HG03521 (cell line): ENCODE data around the gene NDUFS1.
"Not testable (repeated sequence)": the region's sequence is repeated elsewhere in the genome, so short reads cannot be mapped to it uniquely, and the experiment has no call there.

Experiments
- ATAC-seq: cut with Tn5 transposase; IDR thresholded peaks from one replicate; pipeline ENCODE4 v1.9.1; 2021; ENCODE audit warnings: mild to moderate bottlenecking, moderate library complexity; ENCODE audit not compliant: unreplicated experiment

NDUFS1 gene

GRCh38 chr2:206159346-206160124 is at the start of gene NDUFS1, which contains the start of gene EEF1B2:
TSS of gene NDUFS1 (minus strand) at chr2:206159444. CDS start at chr2:206153678, 5,766 bp downstream.
TSS of gene EEF1B2 (plus strand) at chr2:206159895. CDS start at chr2:206159980, 85 bp downstream.
- peak; percentile 86 for ATAC-seq

GRCh38 chr2:206208900-206209299 is 49.7 kb upstream of the NDUFS1 start:
- no peak for ATAC-seq

- not testable (repeated sequence) for ATAC-seq
Observed at GRCh38 chr2:206207316-206207715, 48.1 kb upstream of the NDUFS1 start.

- ATAC-seq, result no peak
Observed at GRCh38 chr2:206204710-206205109, 45.5 kb upstream of the NDUFS1 start.

GRCh38 chr2:206203331-206203730 is 44.1 kb upstream of the NDUFS1 start:
- ATAC-seq, result no peak

- no peak for ATAC-seq
Observed at GRCh38 chr2:206202446-206202845, 43.2 kb upstream of the NDUFS1 start.

GRCh38 chr2:206201075-206201848 is 42.0 kb upstream of the NDUFS1 start:
- no peak for ATAC-seq

GRCh38 chr2:206198677-206199076 is 39.4 kb upstream of the NDUFS1 start:
- no peak for ATAC-seq

- no peak for ATAC-seq
Observed at GRCh38 chr2:206193671-206194357, 34.6 kb upstream of the NDUFS1 start.

GRCh38 chr2:206192157-206192556 is 32.9 kb upstream of the NDUFS1 start:
- no peak for ATAC-seq

GRCh38 chr2:206190689-206191088 is 31.4 kb upstream of the NDUFS1 start:
- ATAC-seq, result no peak

GRCh38 chr2:206190111-206190510 is 30.9 kb upstream of the NDUFS1 start:
- no peak for ATAC-seq

GRCh38 chr2:206189691-206190090 is 30.4 kb upstream of the NDUFS1 start:
- no peak for ATAC-seq

- not testable (repeated sequence) for ATAC-seq
Observed at GRCh38 chr2:206181526-206181925, 22.3 kb upstream of the NDUFS1 start.

GRCh38 chr2:206176901-206177300 is 17.7 kb upstream of the NDUFS1 start:
- no peak for ATAC-seq

GRCh38 chr2:206176121-206176520 is 16.9 kb upstream of the NDUFS1 start:
- ATAC-seq, result no peak

GRCh38 chr2:206173147-206173546 is 13.9 kb upstream of the NDUFS1 start:
- no peak for ATAC-seq

GRCh38 chr2:206171624-206172397 is 12.6 kb upstream of the NDUFS1 start:
- not testable (repeated sequence) for ATAC-seq

GRCh38 chr2:206168230-206168629 is 9.0 kb upstream of the NDUFS1 start:
- not testable (repeated sequence) for ATAC-seq

GRCh38 chr2:206164261-206164862 is 5.1 kb upstream of the NDUFS1 start:
- no peak for ATAC-seq
